HG02588 (cell line): ENCODE measurements around the gene ADCY1.

Experiments
- ATAC-seq: cut with Tn5 transposase; IDR thresholded peaks from one replicate; pipeline ENCODE4 v1.9.1; 2021; ENCODE audit warnings: mild to moderate bottlenecking, moderate library complexity; ENCODE audit not compliant: unreplicated experiment

ADCY1 gene

GRCh38 chr7:45649560-45650346 lies 75.6 kb downstream of the ADCY1 start:
- no peak for ATAC-seq

- no peak for ATAC-seq
Observed at GRCh38 chr7:45650404-45651394, 76.5 kb downstream of the ADCY1 start.

DNA sequence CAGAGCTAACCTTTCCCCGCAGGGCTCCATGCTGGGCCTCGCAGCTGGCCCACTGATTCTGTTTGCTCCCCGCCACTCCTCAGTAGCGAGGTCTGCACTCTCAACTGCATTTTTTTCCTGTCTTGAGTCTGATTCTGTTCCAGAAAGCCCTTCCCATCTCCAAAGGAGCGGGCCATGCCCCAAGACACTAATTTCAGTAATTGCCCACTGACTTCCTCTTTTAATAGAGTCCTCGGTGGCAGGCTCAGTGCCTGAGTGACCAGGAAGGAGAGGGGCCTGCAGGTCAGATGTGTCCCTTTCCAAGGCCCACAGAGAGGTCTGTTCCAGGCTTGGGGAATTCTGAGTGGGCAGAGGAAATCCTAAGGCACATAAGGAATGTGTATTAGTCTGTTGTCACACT lies 77.4 kb downstream of the ADCY1 start:
- no peak for ATAC-seq

DNA sequence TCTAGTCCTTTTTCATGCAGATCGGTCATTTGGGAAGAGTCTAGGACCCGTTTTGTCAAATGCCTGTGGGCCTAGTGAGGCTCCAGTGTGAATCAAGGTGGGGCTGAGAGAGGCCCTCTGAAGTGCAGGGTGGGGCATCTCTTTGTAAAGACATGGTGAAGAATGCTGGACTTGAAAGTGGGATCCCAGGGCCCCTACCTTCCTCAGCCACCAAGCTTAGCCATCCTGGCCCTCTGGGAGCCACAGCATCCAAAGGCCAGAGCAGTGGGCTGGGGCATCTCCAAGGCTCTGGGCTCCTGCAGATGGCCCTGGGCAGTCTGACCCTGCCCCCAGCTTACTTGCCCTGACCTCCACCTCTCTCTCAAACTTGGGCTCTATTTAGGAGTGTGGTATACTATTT lies 78.5 kb downstream of the ADCY1 start:
- ATAC-seq: no peak

GRCh38 chr7:45653209-45653907 lies 79.2 kb downstream of the ADCY1 start:
- no peak for ATAC-seq

GRCh38 chr7:45654341-45654740 lies 80.2 kb downstream of the ADCY1 start:
- no peak for ATAC-seq

- ATAC-seq: no peak
Observed at GRCh38 chr7:45655539-45655938, 81.4 kb downstream of the ADCY1 start.

GRCh38 chr7:45656431-45656830 lies 82.3 kb downstream of the ADCY1 start:
- ATAC-seq: no peak

DNA sequence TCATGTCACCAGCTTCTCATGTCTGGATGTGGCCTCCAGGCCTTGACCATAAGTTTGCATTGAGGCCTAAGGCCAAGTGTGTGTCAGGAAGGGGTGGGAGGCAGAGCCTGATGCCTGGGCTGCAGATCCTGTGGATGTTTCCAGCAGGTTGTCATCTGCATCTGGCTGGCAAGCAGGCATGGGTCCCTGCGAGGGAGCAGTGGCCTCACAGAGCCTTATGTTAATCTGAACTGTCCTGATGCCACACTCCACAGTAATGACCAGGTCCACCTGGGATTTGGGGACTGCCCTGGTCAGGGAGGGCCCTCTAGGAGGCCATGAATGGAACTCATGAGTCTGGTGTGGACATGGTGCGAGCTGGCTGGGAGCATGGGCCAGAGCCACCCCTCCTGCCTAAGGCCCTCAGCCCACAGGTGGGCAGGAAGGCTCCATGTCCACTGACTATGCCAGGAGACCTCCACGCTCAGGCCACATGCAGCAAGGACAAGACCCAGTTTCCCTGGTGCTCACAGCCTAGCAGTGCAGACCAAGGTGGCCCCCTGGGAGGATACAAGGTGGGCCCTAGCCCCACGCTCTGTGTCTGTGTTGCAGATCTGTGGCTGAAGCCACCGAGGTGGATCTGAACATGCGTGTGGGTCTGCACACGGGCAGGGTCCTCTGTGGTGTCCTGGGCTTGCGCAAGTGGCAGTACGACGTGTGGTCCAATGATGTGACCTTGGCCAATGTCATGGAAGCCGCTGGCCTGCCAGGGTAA lies 83.1 kb downstream of the ADCY1 start:
- ATAC-seq: no peak

DNA sequence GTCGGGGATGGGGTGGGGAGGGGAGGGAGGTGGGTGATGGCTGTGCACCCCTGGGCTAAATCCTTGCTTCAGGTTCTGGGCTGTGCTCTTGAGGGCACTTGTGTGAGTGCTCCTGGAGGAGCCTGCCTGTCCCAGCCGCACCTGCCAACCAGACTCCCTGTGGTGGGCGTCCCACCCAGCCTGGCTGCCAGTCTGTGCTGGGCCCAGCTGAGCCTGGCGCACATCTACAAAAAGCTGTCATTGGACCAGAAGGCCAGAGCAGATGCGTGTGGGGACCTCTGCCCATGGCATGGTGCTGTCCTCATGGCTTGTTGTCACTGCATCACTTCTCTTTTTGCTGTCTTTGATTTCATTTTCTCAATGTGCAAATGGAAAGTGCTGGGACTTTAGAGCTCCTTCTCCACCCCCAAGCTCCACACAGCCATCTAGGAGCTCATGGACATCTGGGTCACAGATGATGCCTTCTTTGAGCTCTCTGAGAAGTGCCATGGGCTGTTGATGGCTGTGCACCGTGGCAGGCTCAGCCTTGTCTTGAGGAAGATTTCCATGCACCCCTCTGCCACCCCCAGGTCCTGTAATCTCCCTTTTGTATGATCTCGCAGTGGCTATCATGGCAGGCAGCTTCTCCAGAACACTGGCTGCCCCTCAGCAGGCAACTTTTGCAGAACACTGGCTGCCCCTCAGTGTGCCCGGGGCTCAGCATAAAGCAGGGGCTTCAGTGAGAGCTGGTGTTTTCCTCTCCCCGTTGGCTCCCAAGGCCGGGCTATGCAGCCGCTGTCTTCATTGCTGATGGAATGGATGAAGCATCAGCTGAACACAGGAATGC lies 83.9 kb downstream of the ADCY1 start:
- no peak for ATAC-seq

DNA sequence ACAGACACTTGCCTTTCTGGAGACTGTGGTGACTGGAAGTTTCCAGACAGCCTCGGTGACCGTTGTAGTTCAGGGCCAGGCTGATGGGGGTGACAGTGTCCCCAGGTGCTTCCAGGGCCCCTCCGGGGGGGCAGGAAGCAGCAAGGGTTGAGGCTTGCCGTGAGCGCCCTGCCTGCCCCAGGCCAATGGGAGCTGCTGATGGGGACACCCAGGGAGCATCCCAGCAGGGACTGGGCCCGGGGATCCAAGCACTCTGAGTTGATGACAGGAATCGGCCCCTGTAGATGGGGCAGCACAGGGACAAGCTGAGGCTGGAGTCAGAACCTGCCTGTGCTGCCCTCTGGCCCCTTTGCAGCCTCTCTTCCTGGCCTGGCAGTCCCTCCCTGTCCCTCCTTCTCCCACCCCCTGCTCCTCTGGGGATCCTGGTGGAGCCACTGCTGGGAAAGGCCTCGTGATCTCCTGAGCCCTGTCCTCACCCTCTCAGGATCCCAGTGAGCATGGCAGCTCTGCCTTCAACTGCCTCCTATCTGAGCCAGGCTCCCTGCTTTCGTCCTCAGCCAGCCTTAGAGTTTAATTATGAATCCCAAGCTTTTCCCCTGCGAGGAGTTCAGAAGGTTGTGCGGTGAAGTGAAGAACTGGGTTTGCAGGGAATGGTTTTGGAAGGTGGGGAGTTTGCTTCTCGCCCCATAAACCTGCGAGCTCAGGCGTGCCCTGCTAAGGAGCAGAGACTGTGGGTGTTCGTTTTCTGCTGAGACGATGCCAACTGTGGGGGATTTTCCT lies 84.7 kb downstream of the ADCY1 start:
- no peak for ATAC-seq

- no peak for ATAC-seq
Observed at GRCh38 chr7:45659496-45660139, 85.5 kb downstream of the ADCY1 start.

GRCh38 chr7:45660201-45660900 lies 86.2 kb downstream of the ADCY1 start:
- no peak for ATAC-seq

- no peak for ATAC-seq
Observed at GRCh38 chr7:45660901-45661211, 86.7 kb downstream of the ADCY1 start.

DNA sequence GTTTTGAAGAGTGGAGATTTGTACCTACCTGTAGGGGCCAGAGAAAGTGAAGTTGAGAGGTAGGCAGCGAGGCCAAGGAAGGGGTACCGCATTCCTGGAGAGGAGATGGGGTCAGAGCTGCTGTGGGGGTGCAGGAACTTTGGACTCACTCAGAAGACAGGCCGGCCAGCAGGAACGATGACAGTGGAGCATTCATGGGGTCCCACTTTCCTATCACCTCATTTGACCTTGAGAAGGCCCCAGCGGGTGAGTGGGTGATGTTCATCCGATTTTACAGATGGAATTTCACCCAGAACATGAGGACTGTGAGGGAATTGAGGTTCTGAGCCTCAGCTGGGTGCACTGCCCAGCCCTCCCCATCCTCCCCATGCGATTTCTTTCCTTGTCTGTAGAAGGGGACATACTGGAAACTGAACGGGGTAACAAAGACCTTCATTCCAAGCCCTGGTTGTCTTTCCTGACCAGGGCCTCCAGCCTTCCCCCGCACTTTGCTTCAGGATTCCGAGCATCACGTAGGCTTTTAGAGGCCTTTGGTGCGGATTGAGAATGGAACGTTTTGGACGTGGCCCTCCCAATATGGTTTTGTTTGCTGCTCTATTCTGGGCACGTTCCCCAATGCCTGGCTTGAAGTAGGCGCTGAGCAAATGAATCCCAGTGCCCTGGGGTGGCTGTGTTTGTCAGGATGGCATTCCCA lies 87.3 kb downstream of the ADCY1 start:
- ATAC-seq: no peak

DNA sequence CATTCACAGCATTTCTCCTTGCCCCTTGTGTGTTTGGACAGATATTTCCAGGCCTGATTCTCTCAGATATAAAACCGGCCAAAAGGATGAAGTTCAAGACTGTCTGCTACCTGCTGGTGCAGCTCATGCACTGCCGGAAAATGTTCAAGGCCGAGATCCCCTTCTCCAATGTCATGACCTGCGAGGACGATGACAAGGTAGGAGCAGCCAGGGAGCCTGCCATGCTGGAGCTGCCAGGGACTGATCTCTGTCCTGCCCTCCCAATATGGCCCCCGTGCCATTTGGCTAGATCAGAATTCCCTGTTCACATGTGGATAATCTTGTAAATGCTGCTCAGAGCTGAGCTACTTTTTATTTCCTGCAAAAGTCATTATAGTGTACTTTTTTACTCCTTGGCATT lies 87.8 kb downstream of the ADCY1 start:
- no peak for ATAC-seq

DNA sequence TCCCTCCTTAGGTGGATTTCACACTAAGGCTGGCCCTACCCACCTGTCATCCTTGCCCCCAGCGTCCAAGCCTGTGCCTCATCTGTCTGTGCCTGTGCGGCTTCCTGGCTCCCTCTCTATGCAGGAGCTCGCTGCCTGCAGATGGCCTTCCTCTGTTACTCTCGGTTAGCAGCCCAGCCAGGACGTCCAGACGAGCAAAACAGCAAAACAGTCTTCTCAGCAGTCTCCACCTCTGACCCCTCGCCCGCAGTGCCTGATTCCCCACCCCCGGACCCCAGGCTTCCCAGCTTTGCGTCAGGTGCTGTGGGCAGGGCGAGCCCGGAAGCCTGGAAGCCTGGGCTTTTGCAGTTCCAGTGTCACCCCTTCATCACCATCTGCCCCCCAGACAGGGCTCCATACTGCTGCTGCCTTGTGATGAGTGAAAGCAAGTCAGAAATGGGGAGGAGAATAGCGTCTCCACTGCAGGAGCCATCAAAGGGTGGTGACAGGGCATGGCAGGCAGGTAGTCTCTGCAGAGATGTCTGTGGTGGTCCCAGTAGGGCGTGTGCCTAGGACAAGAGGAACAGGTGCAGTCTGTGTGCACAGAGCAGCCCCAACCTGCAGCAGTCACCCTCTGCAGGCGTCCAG lies 88.5 kb downstream of the ADCY1 start:
- ATAC-seq: no peak
